HL-60/S4 (cell line): Measurements from ENCODE around the gene RASD2.

ENCODE experiments used
- in situ Hi-C: fragments of 300-500 bp; cut with MboI; formaldehyde crosslinking; loops from 2 replicates; pipeline ENCODE4 v1.14.3; 2022; ENCODE audit warnings: low sequenced_read_pairs

The RASD2 gene

GRCh38 chr22:35582218-35582860 lies 41.7 kb downstream of the RASD2 start:
- in situ Hi-C loops, result loop anchor here (5.0 to 10.0 kb wide), 2 partner anchors 150 to 228 kb away; no protein-coding TSS in a partner anchor

- in situ Hi-C loops, result loop anchor here (5.0 to 10.0 kb wide), 2 partner anchors 151 to 228 kb away; no protein-coding TSS in a partner anchor
Measured at GRCh38 chr22:35582861-35583670, 42.4 kb downstream of the RASD2 start.

- in situ Hi-C loops, result loop anchor here (10.0 kb wide), 1 partner anchor 232 kb away; no protein-coding TSS in a partner anchor
Measured at GRCh38 chr22:35586771-35587170, 46.1 kb downstream of the RASD2 start.

- in situ Hi-C loops, result loop anchor here (10.0 kb wide), 1 partner anchor 233 kb away; no protein-coding TSS in a partner anchor
Measured at GRCh38 chr22:35587447-35587870, 46.8 kb downstream of the RASD2 start.

- in situ Hi-C loops, result loop anchor here (10.0 kb wide), 1 partner anchor 233 kb away; no protein-coding TSS in a partner anchor
Measured at GRCh38 chr22:35587896-35588295, 47.3 kb downstream of the RASD2 start.

- in situ Hi-C loops, result loop anchor here (10.0 kb wide), 1 partner anchor 234 kb away; no protein-coding TSS in a partner anchor
Measured at GRCh38 chr22:35589071-35589755, 48.6 kb downstream of the RASD2 start.

GRCh38 chr22:35589756-35590093 lies 49.1 kb downstream of the RASD2 start:
- in situ Hi-C loops, result loop anchor here (10.0 kb wide), 1 partner anchor 235 kb away; no protein-coding TSS in a partner anchor

- in situ Hi-C loops, result no loop called here
Measured at GRCh38 chr22:35590634-35591295, 50.1 kb downstream of the RASD2 start.

GRCh38 chr22:35591714-35592417 lies 51.2 kb downstream of the RASD2 start:
- in situ Hi-C loops, result no loop called here

GRCh38 chr22:35592418-35592967 lies 51.9 kb downstream of the RASD2 start:
- in situ Hi-C loops, result no loop called here

- in situ Hi-C loops, result no loop called here
Measured at GRCh38 chr22:35593071-35593890, 52.6 kb downstream of the RASD2 start.

- in situ Hi-C loops, result no loop called here
Measured at GRCh38 chr22:35593891-35594470, 53.4 kb downstream of the RASD2 start.

- in situ Hi-C loops, result no loop called here
Measured at GRCh38 chr22:35594686-35595085, 54.1 kb downstream of the RASD2 start.

- in situ Hi-C loops, result no loop called here
Measured at GRCh38 chr22:35596821-35597220, 56.2 kb downstream of the RASD2 start.

GRCh38 chr22:35597692-35598395 lies 57.2 kb downstream of the RASD2 start:
- in situ Hi-C loops, result no loop called here

GRCh38 chr22:35598396-35598710 lies 57.7 kb downstream of the RASD2 start:
- in situ Hi-C loops, result no loop called here

GRCh38 chr22:35599364-35599763 lies 58.7 kb downstream of the RASD2 start:
- in situ Hi-C loops, result no loop called here

GRCh38 chr22:35600476-35600875 lies 59.8 kb downstream of the RASD2 start:
- in situ Hi-C loops, result no loop called here
